K562 (cell line): ENCODE data around the gene EIF4EBP2. TPM values are rescaled to one million over a fixed set of nuclear protein-coding genes. Genes with fewer than 3 reads are reported as not detected.

ENCODE experiments used
- ATAC-seq: fragments of 200-7000 bp; cut with Tn5 transposase; 3 replicates; pipeline ENCODE4 v1.9.1; 2020; ENCODE audit warnings: moderate library complexity
- BruUV-seq: library from RNA; stranded (reverse); fragments of 400-500 nt; replicated peaks from 2 replicates; lab custom pipeline; 2021; lab: Mats Ljungman, UMichigan
- CTCF ChIA-PET: fragments of 300-600 bp; formaldehyde crosslinking; extraction: SDS; loops from one replicate; lab custom pipeline; 2021; ENCODE audit warnings: low intra/inter-chr PET ratio; lab: Yijun Ruan, JAX
- POLR2A ChIA-PET: fragments of 300-600, 350-650 bp; sonication (Branson Sonifier 250); formaldehyde crosslinking; extraction: SDS; loops from one replicate; lab custom pipeline; 2021; ENCODE audit warnings: antibody characterized with exemption, inconsistent platforms; lab: Yijun Ruan, JAX
- DNase-seq, 4 experiments: peaks; one replicate each; pipeline versions ENCODE4 v3.0.0 to v3.0.0-alpha.2; 2011 to 2018; ENCODE audit warnings: low spot score in 3 of 4, mixed read lengths in 3 of 4; ENCODE audit errors: extremely low read depth in 1 of 4
- FAIRE-seq: peaks from 2 replicates; lab custom pipeline; 2011; peaks lifted over from hg19 to GRCh38; lab: Jason Lieb, UNC
- H2AFZ ChIP-seq: 2 replicates; pipeline ENCODE4 v1.6.0; 2011; ENCODE audit warnings: low read depth, low read length, control low read depth, inconsistent platforms
- H3K27ac ChIP-seq: fragments of 200-600 bp; 3 replicates; pipeline ENCODE4 v1.8.0; 2011; ENCODE audit warnings: low read depth, mild to moderate bottlenecking, control low read depth, inconsistent platforms, low read length, moderate library complexity, mixed read lengths; ENCODE audit errors: extremely low read depth
- H3K27me3 ChIP-seq, 2 experiments: fragments of 300-600 bp in 1 of 2; 2 replicates in 1 of 2; 3 replicates in 1 of 2; pipeline versions ENCODE4 v1.6.0 to v1.8.0; 2011; ENCODE audit warnings: inconsistent platforms in 2 of 2, low read length in 2 of 2, mild to moderate bottlenecking in 1 of 2, mixed read lengths in 1 of 2, moderate library complexity in 1 of 2; ENCODE audit not compliant: control insufficient read depth in 2 of 2, insufficient read depth in 2 of 2
- H3K36me3 ChIP-seq: fragments of 300-600 bp; 3 replicates; pipeline ENCODE4 v1.8.0; 2011; ENCODE audit warnings: mild to moderate bottlenecking, low read length, inconsistent platforms; ENCODE audit not compliant: control insufficient read depth, insufficient read depth
- H3K4me1 ChIP-seq, 2 experiments: fragments of 200-600 bp in 1 of 2; replicated peaks in 1 of 2; 2 replicates in 1 of 2; 3 replicates in 1 of 2; pipeline versions ENCODE4 v1.5.1 to v1.8.0; 2011; ENCODE audit warnings: inconsistent platforms in 2 of 2, low read length in 2 of 2, mild to moderate bottlenecking in 1 of 2, mixed read lengths in 1 of 2, moderate library complexity in 1 of 2; ENCODE audit not compliant: control insufficient read depth in 2 of 2, insufficient read depth in 2 of 2
- H3K4me2 ChIP-seq: 2 replicates; pipeline ENCODE4 v1.6.1; 2011; ENCODE audit warnings: low read length, control low read depth, inconsistent platforms, mixed read lengths; ENCODE audit not compliant: insufficient read depth
- H3K4me3 ChIP-seq: fragments of 200-600 bp; sonication (generic), shearing (Covaris generic); 2 replicates; pipeline ENCODE4 v1.5.1; 2016; ENCODE audit warnings: control low read depth, inconsistent platforms
- H3K79me2 ChIP-seq: fragments of 200-600 bp; 3 replicates; pipeline ENCODE4 v1.8.0; 2011; ENCODE audit warnings: low read length, inconsistent platforms; ENCODE audit not compliant: control insufficient read depth, insufficient read depth
- H3K9ac ChIP-seq, 2 experiments: 2 replicates each; pipeline versions ENCODE4 v1.6.0 to v1.6.1; 2011; ENCODE audit warnings: low read depth in 2 of 2, low read length in 2 of 2, control low read depth in 1 of 2, inconsistent platforms in 1 of 2, mild to moderate bottlenecking in 1 of 2, mixed read lengths in 1 of 2; ENCODE audit not compliant: insufficient read depth in 1 of 2
- H3K9me1 ChIP-seq: one replicate; pipeline ENCODE4 v1.6.0; 2011; ENCODE audit warnings: inconsistent platforms, mild to moderate bottlenecking, low read length, moderate library complexity; ENCODE audit not compliant: control insufficient read depth, insufficient read depth
- H3K9me3 ChIP-seq: replicated peaks from 2 replicates; pipeline ENCODE4 v1.5.1; 2011; ENCODE audit warnings: low read depth, low read length, inconsistent platforms; ENCODE audit not compliant: control insufficient read depth, insufficient read depth
- H4K20me1 ChIP-seq: replicated peaks from 2 replicates; pipeline ENCODE4 v1.6.1; 2011; ENCODE audit warnings: low read length, inconsistent platforms, mixed read lengths; ENCODE audit not compliant: control insufficient read depth, insufficient read depth
- ELF4 ChIP-seq: fragments of 450-650 bp; formaldehyde crosslinking; IDR thresholded peaks from 2 replicates; pipeline ENCODE4 v1.4.0; 2022; ENCODE audit warnings: missing genetic modification characterization
- FOS ChIP-seq: IDR thresholded peaks from 3 replicates; pipeline ENCODE4 v1.6.1; 2011; ENCODE audit not compliant: insufficient read length; ENCODE audit errors: extremely low read depth
- FOXA1 ChIP-seq: fragments of 450-650 bp; IDR thresholded peaks from 2 replicates; pipeline ENCODE4 v1.6.1; 2016; ENCODE audit warnings: mild to moderate bottlenecking, borderline replicate concordance
- FOXO4 ChIP-seq: fragments of 450-650 bp; formaldehyde crosslinking; IDR thresholded peaks from 2 replicates; pipeline ENCODE4 v1.4.0; 2020; ENCODE audit warnings: mild to moderate bottlenecking, moderate library complexity
- GATA2 ChIP-seq: sonication (generic); formaldehyde crosslinking; IDR thresholded peaks from 2 replicates; pipeline ENCODE4 v1.4.0; 2020; ENCODE audit warnings: mild to moderate bottlenecking, missing genetic modification reagents
- MAZ ChIP-seq, 2 experiments: fragments of 450-650 bp in 1 of 2; sonication (generic) in 1 of 2; formaldehyde crosslinking; IDR thresholded peaks in 1 of 2; conservative IDR thresholded peaks in 1 of 2; 2 replicates each; pipeline versions ENCODE4 v1.4.0 to v1.5.0; 2020; ENCODE audit warnings: mild to moderate bottlenecking in 1 of 2, missing genetic modification reagents in 1 of 2
- NR1H2 ChIP-seq: sonication (generic); formaldehyde crosslinking; IDR thresholded peaks from 2 replicates; pipeline ENCODE4 v1.4.0; 2020; ENCODE audit warnings: mild to moderate bottlenecking, missing genetic modification reagents
- NR4A1 ChIP-seq, 2 experiments: fragments of 250-450 bp in 1 of 2; fragments of 450-650 bp in 1 of 2; sonication (Bioruptor Pico) in 1 of 2; IDR thresholded peaks; 2 replicates each; pipeline versions ENCODE4 v1.4.0 to v1.6.1; 2016 to 2020; ENCODE audit warnings: mild to moderate bottlenecking in 2 of 2, missing compliant biosample characterization in 1 of 2, missing genetic modification characterization in 1 of 2, moderate library complexity in 1 of 2
- TCF3 ChIP-seq: sonication (generic); formaldehyde crosslinking; IDR thresholded peaks from 2 replicates; pipeline ENCODE4 v1.4.0; 2020; ENCODE audit warnings: mild to moderate bottlenecking, missing genetic modification reagents
- WGBS: fragments of 100-300 bp; shearing (Covaris generic); methylation state at CpG from one replicate; pipeline ENCODE4 v1.1.6; 2016; ENCODE audit warnings: low coverage, mixed read lengths; ENCODE audit not compliant: insufficient coverage; ENCODE audit errors: missing lambda C conversion rate; 5-methylcytosine and 5-hydroxymethylcytosine counted together
- in situ Hi-C: fragments of 300-500 bp; cut with MboI; formaldehyde crosslinking; loops from 4 replicates; pipeline ENCODE4 v1.15.0; 2018; ENCODE audit warnings: inconsistent platforms, mixed read lengths
- intact Hi-C: fragments of 100-400 bp; cut with micrococcal nuclease; formaldehyde crosslinking; loops from 2 replicates; pipeline ENCODE4 v1.14.2; 2022
- polyA plus RNA-seq, 8 experiments: library from polyadenylated mRNA; depleted of rRNA in 4 of 8; stranded (reverse) in 5 of 8; unstranded in 3 of 8; fragments of >200 nt; fragmentation: Nextera tagmentation in 2 of 8; fragmentation: Illumina TruSeq in 1 of 8; extraction: Ambion mirVana in 2 of 8; extraction: Trizol in 1 of 8; gene quantifications; 2 replicates each; pipeline versions ENCODE4 v1.2.1 to v1.2.3, GENCODE V29; 2011 to 2014; ENCODE audit warnings: inconsistent platforms in 1 of 8, missing spikeins in 1 of 8
- total RNA-seq, 7 experiments: library from RNA; depleted of rRNA in 6 of 7; stranded (reverse); fragments of >200 nt in 6 of 7; fragmentation: Illumina TruSeq in 2 of 7; extraction: Trizol in 2 of 7; gene quantifications; 2 replicates each; pipeline versions ENCODE4 v1.2.1 to v1.2.3, GENCODE V29; 2011 to 2021; ENCODE audit warnings: low replicate concordance in 1 of 7
- TF ChIP-seq, protein P1 (sequence below), 2 experiments: fragments of 450-650 bp; IDR thresholded peaks; 2 replicates each; pipeline ENCODE4 v1.6.1; 2016; ENCODE audit warnings: mild to moderate bottlenecking in 2 of 2, borderline replicate concordance in 1 of 2, low read depth in 1 of 2, moderate library complexity in 1 of 2

EIF4EBP2 gene
- total and polyA plus RNA-seq, 9 of the 15 experiments (the other 6 are each of a cell fraction or from before 2014, with no cell fraction given): 16.1 to 67.5 (median 38.3) TPM

DNA sequence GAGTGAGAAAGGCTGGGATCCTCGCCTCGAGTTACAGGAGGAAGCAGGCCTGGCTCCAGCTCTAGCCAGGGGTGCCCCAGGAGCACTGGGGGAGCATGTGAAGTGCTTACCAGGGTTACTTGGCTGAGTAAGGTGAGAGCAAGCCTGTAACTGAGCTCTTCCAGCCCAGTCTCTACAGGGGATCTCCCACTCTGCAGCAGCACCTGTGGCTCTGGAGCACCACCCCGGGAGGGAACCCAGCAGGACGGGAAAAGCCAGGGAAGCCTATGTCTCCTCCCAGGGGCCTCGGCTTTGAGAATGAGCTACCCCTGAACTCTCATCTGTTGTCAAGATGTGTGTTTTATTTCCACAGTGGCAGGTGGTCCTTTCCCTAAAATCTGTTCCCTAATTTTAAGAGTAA is 32.1 kb upstream of the EIF4EBP2 start:
- BruUV-seq: no TSS peak
- POLR2A ChIA-PET: interaction anchor here (0.6 kb wide), 4 partner anchors 44 to 1398 kb away, joined by 3 read pairs; no protein-coding TSS in a partner anchor
- H3K9ac ChIP-seq: no peak overlapping the region
- intact Hi-C loops: no loop called here
- H3K4me3 ChIP-seq: no peak overlapping the region
- no peaks in the 10 kb centered on the region for H3K9me3 ChIP-seq
- 18% methylated on average over 5 of the region's 5 CpGs for WGBS
- H3K4me1 ChIP-seq: peaks cover 0 to 9% of the 10 kb centered on the region in 2 experiments; a peak in 2 of 5 replicates
- H2AFZ ChIP-seq: no peak overlapping the region
- H3K9me1 ChIP-seq: no peaks in the 10 kb centered on the region
- TF ChIP-seq NR1H2 (CRISPR knock-in tag) (no peak), MAZ (CRISPR knock-in tag; conservative IDR thresholded peaks at IDR 0.05 in 1 of 2, IDR thresholded peaks at IDR 0.05 in 1 of 2) (no peak), FOS (no peak), FOXO4 (CRISPR knock-in tag) (no peak), GATA2 (CRISPR knock-in tag) (no peak), NR4A1 (CRISPR knock-in tag; IDR thresholded peaks at IDR 0.05) (no peak), NR4A1 (tag; IDR thresholded peaks at IDR 0.05) (no peak), ELF4 (CRISPR knock-in tag) (no peak), FOXA1 (no peak), TCF3 (no peak)
- TF ChIP-seq, protein P1, sequence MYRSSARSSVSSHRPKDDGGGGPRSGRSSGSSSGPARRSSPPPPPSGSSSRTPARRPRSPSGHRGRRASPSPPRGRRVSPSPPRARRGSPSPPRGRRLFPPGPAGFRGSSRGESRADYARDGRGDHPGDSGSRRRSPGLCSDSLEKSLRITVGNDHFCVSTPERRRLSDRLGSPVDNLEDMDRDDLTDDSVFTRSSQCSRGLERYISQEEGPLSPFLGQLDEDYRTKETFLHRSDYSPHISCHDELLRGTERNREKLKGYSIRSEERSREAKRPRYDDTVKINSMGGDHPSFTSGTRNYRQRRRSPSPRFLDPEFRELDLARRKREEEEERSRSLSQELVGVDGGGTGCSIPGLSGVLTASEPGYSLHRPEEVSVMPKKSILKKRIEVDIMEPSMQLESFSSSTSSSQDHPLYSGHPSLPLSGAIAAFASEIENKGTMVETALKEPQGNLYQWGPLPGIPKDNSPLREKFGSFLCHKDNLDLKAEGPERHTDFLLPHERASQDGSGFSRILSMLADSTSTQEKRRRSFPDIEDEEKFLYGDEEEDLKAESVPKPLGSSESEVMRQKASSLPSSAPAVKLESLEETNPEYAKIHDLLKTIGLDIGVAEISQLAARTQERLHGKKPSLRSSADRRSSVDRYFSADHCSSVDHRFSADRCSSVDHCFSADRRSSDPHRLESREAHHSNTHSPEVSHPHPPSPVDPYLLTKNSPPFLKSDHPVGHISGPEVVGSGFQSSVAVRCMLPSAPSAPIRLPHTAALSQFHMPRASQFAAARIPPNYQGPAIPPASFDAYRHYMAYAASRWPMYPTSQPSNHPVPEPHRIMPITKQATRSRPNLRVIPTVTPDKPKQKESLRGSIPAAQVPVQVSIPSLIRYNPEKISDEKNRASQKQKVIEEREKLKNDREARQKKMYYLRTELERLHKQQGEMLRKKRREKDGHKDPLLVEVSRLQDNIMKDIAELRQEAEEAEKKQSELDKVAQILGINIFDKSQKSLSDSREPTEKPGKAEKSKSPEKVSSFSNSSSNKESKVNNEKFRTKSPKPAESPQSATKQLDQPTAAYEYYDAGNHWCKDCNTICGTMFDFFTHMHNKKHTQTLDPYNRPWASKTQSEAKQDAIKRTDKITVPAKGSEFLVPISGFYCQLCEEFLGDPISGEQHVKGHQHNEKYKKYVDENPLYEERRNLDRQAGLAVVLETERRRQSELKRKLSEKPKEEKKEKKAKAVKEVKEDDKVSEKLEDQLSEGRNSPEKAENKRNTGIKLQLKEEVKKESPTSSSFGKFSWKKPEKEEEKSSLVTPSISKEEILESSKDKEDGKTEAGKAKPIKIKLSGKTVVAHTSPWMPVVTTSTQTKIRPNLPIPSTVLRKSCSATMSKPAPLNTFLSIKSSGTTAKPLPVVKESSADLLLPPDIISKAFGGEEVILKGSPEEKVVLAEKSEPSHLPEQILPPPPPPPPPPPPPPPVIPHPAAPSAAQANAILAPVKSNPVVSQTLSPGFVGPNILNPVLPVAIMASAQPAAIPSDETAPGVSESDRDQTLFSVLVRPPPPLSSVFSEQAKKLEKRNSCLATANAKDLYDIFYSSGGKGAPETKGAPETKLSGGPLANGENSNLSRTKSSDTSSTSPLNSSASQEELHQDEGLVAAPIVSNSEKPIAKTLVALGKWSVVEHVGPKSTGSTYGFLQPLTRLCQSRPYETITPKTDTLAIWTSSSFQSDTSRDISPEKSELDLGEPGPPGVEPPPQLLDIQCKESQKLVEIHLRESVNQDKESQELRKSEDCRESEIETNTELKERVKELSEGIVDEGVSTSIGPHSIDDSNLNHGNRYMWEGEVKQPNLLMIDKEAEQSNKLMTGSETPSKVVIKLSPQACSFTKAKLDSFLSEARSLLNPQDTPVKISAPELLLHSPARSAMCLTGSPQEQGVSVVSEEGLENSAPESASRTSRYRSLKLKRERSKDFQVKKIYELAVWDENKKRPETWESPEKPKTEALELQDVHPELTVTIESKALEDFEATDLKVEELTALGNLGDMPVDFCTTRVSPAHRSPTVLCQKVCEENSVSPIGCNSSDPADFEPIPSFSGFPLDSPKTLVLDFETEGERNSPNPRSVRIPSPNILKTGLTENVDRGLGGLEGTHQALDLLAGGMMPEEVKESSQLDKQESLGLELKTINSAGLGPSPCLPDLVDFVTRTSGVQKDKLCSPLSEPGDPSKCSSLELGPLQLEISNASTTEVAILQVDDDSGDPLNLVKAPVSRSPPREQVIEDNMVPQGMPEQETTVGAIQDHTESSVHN (IDR thresholded peaks at IDR 0.05; ENCODE audit: borderline replicate concordance in 1 of 2, low read depth in 1 of 2): no peak
- no peaks in the 10 kb centered on the region for H4K20me1 ChIP-seq
- H3K36me3 ChIP-seq: no peaks in the 10 kb centered on the region
- in situ Hi-C loops: no loop called here
- DNase-seq (no peak), FAIRE-seq (no peak), ATAC-seq (no peak)
- CTCF ChIA-PET: no interaction called here
- H3K27me3 ChIP-seq: no peaks in the 10 kb centered on the region
- no peak overlapping the region for H3K27ac ChIP-seq
- H3K4me2 ChIP-seq: no peak overlapping the region
- H3K79me2 ChIP-seq: no peaks in the 10 kb centered on the region
